Mucosa of descending colon (tissue), 3 donors: ENCODE measurements around the gene KIFBP. TPM values are rescaled to one million over a fixed set of nuclear protein-coding genes. Genes with fewer than 3 reads are reported as not detected.
"Not testable (repeated sequence)": the region's sequence is repeated elsewhere in the genome, so short reads cannot be mapped to it uniquely, and the experiment has no call there.

Experiments used
- ATAC-seq: fragments of 200-7000 bp; cut with Tn5 transposase; one replicate; pipeline ENCODE4 v1.9.1; 2020; ENCODE audit warnings: mild to moderate bottlenecking, moderate library complexity
- DNase-seq, 3 donors: peaks; one replicate each; pipeline ENCODE4 v3.0.0-alpha.2; 2020
- H3K36me3 ChIP-seq: fragments of 200-600 bp; one replicate; pipeline ENCODE4 v1.8.0; 2021; ENCODE audit warnings: low read depth, mild to moderate bottlenecking
- H3K4me1 ChIP-seq: fragments of 200-600 bp; one replicate; pipeline ENCODE4 v1.8.0; 2021; ENCODE audit warnings: low read depth, mild to moderate bottlenecking
- H3K4me3 ChIP-seq: fragments of 200-600 bp; one replicate; pipeline ENCODE4 v1.8.0; 2021; ENCODE audit warnings: mild to moderate bottlenecking
- H3K9me3 ChIP-seq: fragments of 200-600 bp; one replicate; pipeline ENCODE4 v1.8.0; 2021; ENCODE audit warnings: mild to moderate bottlenecking
- intact Hi-C, 2 donors: fragments of 100-400 bp; cut with DNase I in 1 of 2; cut with micrococcal nuclease in 1 of 2; formaldehyde crosslinking; loops; one replicate each; pipeline versions ENCODE4 v1.11.0 to v1.11.1; 2022; cut with DNase I, micrococcal nuclease
- total RNA-seq, 3 donors: library from RNA; stranded (reverse); fragmentation: NEBNext Ultra II Directional in 2 of 3; extraction: Animal tissue kit (Norgen Biotek cat#: 25700) in 2 of 3; gene quantifications; one replicate each; pipeline versions ENCODE4 v1.2.1 to v1.2.4, GENCODE V29; 2021 to 2023
- TF ChIP-seq, protein P1 (sequence below): fragments of 200-600 bp; IDR thresholded peaks from one replicate; pipeline ENCODE4 v1.8.0; 2022; ENCODE audit warnings: antibody characterized with exemption, mild to moderate bottlenecking
- donor health status: DM: no; HTN: no; CAD: no; lungs with moderate emphysema.
- donor health status: DM: no; HTN: no; CAD: no.
- donor health status: DM: no; HTN: yes; CAD: no.

Gene KIFBP
- total RNA-seq, 3 donors from 2014 or later: 15.7 to 24.0 (median 19.5) TPM

DNA sequence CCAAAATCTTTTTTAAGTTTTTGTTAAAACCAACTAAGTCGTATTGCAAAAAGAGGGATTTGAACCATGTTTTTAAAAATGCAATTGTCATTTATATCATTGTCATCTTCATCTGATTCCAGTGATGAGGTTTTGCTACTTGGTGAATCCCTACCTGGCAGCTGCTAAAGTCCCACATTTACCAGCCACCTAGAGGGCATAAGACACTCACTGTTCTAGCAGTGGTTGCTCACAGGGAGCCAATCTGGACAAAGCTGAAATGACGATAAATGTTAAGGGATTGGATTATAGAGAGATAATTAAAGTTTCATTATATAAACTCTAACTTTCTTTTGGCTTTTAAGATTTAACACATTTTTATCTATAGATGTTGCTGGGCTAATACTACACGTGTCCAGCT lies 18.7 kb downstream of the KIFBP start:
- no peaks in the 10 kb centered on the region for H3K9me3 ChIP-seq
- no peak overlapping the region for H3K4me3 ChIP-seq
- intact Hi-C loops: loop anchor here (5.0 to 10.0 kb wide), 2 partner anchors 78 to 85 kb away; partner anchors contain the start of gene SRGN (in 1 of the 2)
- no peaks in the 10 kb centered on the region for H3K4me1 ChIP-seq
- DNase-seq (no peak), ATAC-seq (no peak)
- TF ChIP-seq, protein P1, sequence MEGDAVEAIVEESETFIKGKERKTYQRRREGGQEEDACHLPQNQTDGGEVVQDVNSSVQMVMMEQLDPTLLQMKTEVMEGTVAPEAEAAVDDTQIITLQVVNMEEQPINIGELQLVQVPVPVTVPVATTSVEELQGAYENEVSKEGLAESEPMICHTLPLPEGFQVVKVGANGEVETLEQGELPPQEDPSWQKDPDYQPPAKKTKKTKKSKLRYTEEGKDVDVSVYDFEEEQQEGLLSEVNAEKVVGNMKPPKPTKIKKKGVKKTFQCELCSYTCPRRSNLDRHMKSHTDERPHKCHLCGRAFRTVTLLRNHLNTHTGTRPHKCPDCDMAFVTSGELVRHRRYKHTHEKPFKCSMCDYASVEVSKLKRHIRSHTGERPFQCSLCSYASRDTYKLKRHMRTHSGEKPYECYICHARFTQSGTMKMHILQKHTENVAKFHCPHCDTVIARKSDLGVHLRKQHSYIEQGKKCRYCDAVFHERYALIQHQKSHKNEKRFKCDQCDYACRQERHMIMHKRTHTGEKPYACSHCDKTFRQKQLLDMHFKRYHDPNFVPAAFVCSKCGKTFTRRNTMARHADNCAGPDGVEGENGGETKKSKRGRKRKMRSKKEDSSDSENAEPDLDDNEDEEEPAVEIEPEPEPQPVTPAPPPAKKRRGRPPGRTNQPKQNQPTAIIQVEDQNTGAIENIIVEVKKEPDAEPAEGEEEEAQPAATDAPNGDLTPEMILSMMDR: no peak
- H3K36me3 ChIP-seq: peaks cover 7% of the 10 kb centered on the region

DNA sequence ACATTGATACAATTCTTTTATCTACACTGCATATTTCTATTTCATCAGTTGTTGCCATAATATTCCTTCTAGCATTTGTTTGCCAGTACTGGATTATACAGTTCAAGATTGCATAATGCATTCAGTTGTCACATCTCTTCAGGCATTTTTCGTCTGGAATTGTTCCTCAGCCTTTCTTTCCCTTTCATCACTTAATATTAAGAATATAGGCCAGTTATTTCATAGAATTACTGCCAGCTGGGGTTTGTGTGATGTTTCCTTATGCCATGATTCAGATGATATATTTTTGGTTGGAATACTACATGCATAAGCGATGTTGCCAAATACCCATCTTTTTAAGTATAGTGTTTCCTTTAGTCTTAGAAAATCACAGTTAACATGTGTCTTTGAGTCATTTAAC lies 20.8 kb downstream of the KIFBP start:
- ATAC-seq (no peak), DNase-seq (no peak)
- intact Hi-C loops: loop anchor here (5.0 to 10.0 kb wide), 2 partner anchors 75 to 83 kb away; partner anchors contain the start of gene SRGN (in 1 of the 2)
- Histone ChIP-seq H3K4me3 (no peak overlapping the region), H3K9me3 (no peaks in the 10 kb centered on the region), H3K36me3 (peaks cover 7% of the 10 kb centered on the region), H3K4me1 (no peaks in the 10 kb centered on the region)
- TF ChIP-seq, protein P1: no peak

DNA sequence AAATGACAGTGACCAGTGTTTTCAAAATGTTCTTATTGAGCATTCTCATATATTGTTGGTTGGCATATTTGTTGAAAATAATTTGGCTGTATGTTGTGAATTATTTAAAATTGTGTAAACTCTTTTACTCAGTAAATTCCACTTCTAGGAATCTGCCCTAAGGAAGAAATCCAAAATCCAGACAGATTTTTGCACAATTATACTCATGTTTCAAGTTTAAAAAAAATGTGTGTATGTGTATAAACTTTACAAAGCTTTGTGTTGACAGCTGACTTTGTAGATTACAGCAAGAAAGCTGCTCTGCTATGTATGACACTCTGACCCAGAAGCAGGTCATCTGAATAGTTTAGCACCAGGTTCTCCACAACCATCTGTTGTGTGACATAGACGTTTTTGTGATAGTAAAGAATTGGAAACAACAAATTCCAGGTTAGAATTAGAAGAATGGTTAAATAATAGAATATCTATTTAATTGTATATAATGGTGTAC lies 21.6 kb downstream of the KIFBP start:
- DNase-seq (no peak), ATAC-seq (no peak)
- Histone ChIP-seq H3K36me3 (peaks cover 7% of the 10 kb centered on the region), H3K4me3 (no peak overlapping the region), H3K4me1 (no peaks in the 10 kb centered on the region), H3K9me3 (no peaks in the 10 kb centered on the region)
- intact Hi-C loops: no loop called here
- TF ChIP-seq, protein P1: no peak

DNA sequence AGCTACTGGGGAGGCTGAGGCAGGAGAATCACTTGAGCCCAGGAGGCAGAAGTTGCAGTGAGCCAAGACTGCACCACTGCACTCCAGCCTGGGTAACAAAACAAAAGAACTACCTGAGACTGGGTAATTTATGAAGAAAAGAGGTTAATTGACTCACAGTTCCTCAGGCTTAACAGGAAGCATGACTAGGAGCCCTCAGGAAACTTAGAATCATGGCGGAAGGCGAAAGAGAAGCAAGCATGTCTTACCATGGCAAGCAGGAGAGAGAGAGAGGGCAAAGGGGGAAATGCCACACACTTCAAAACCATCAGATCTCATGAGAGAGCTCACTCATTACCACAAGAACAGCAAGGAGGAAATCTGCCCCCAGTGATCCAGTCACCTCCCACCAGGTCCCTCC lies 24.2 kb downstream of the KIFBP start:
- H3K36me3 ChIP-seq, H3K4me3 ChIP-seq, H3K4me1 ChIP-seq, ATAC-seq, intact Hi-C loops, DNase-seq, H3K9me3 ChIP-seq: not testable (repeated sequence)

DNA sequence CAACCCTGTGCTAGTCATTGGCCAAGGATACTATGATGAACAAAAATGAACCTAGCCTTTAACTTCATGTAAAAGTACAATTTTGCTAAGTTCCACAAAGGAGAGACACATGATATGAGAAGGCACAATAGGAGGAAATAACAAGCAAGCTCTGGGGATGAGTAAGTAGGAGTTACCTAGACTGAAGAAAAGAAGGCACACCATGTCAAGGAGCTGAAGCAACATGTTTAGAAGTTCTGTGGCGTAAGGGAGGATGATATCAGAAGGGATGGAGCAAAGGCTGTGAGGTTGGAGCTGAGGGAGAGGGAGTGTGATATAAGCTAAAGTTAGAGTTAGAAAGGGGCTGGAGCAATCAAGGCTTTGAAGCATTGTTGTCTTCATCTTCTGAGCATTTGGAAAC lies 25.6 kb downstream of the KIFBP start:
- no peak for ATAC-seq
- TF ChIP-seq, protein P1: no peak
- H3K36me3 ChIP-seq: no peaks in the 10 kb centered on the region

DNA sequence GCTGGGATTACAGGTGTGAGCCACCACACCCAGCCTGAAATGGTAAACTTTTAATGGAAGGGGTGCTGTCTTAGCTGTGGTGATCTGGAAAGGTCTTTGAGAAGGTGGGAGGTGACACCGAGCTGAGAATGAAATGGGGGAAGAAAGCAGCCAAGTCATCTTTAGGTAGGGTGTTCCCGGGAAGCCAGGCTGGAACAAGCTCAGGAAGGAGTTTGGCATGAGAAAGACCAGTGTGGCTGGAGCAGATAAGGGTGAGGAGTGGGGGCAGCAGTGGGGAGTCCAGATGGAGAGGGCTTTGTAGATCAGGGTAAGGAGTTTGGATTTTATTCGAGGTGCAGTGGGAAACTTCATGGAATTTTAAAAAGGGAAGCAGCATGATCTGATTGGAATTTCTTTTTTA lies 30.0 kb downstream of the KIFBP start:
- Histone ChIP-seq H3K36me3 (no peaks in the 10 kb centered on the region), H3K4me1 (no peaks in the 10 kb centered on the region), H3K9me3 (no peaks in the 10 kb centered on the region), H3K4me3 (no peak overlapping the region)
- TF ChIP-seq, protein P1: no peak
- ATAC-seq (no peak), DNase-seq (no peak)
- intact Hi-C loops: no loop called here

More for the DNA sequence above, 25.6 kb downstream of the KIFBP start:
- no peak for DNase-seq
- no peaks in the 10 kb centered on the region for H3K9me3 ChIP-seq
- H3K4me3 ChIP-seq: no peak overlapping the region
- H3K4me1 ChIP-seq: no peaks in the 10 kb centered on the region
- intact Hi-C loops: no loop called here
